Measurements from ENCODE around the gene GMNN.
"Not testable (repeated sequence)": the region's sequence is repeated elsewhere in the genome, so short reads cannot be mapped to it uniquely, and the experiment has no call there.

GMNN gene

DNA sequence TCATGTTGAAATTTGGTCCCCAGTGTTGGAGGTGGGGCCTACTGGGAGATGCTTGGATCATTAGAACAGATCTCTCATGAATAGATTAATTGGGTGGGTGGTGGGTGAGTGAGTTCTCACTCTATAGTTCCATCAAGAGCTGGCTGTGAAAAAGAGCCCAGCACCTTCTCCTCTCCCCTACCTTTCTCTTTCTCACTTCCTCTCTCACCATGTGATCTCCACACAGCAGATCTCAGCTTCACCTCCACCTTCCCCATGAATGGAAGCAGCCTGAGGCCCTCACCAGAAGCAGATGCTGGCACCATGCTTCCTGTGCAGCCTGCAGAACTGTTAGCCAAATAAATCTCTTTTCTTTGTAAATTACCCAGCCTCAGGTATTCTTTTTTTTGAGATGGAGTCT is 12.9 kb upstream of the GMNN start:
- DNase-seq (ENCODE audit: low read depth), result no peak

GRCh38 chr6:24763578-24763977 is 11.2 kb upstream of the GMNN start:
- no peak for DNase-seq (ENCODE audit: low read depth)

GRCh38 chr6:24764833-24765828 is 9.6 kb upstream of the GMNN start:
- not testable (repeated sequence) for DNase-seq (ENCODE audit: low read depth)

DNA sequence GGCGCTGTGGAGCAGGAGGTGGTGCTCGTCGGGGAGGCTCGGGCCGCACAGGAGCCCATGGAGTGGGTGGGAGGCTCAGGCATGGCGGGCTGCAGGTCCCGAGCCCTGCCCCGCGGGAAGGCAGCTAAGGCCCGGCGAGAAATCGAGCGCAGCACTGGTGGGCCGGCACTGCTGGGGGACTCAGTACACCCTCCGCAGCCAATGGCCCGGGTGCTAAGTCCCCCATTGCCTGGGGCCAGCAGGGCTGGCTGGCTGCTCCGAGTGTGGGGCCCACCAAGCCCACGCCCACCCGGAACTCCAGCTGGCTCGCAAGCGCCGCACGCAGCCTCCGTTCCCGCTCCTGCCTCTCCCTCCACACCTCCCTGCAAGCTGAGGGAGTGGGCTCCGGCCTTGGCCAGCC is 8.8 kb upstream of the GMNN start:
- not testable (repeated sequence) for DNase-seq (ENCODE audit: low read depth)

GRCh38 chr6:24766680-24767462 is 7.9 kb upstream of the GMNN start:
- no peak for DNase-seq (ENCODE audit: low read depth)

DNA sequence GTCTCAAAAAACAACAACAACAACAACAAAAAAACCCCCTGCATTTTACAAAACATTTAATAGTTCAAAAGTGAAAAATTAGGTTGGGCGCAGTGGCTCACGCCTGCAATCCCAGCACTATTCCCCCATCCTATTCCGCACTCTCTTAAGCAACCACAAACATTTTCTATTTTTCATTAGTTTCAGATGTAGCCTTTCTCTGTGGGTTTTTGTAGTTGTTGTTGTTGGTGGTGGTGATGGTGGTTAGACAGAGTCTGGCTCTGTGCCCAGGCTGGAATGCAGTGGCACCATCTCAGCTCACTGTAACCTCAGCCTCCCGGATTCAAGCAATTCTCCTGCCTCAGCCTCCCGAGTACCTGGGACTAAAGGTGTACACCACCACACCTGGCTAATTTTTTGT is 6.4 kb upstream of the GMNN start:
- no peak for DNase-seq (ENCODE audit: low read depth)

DNA sequence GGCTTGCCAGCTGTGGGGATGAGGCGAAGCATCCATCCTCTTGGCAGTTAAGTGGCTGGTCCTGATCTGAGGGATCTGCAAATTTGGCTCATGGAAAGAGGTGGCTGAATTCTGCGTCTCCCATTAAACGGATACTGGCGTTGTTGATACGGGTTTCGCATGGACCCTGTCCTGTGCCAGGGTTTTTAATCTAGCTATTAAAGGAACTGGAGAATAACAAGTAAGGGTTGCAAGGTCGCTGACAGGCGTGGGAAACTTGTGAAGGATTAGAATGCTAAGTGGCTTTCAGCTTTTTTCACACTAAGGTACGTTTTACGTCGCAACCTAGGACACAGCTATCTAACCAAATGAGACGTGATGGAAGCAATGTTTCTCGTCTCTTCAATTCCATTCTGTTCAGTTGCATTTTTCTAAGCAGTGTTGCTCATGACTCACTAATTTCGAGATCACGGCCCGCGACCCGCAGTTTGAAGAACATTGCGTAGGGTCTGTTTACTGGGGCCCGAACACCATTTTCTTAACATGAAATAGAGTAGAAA is 852 bp downstream of the GMNN start:
- DNase-seq (ENCODE audit: low read depth), result no peak

DNA sequence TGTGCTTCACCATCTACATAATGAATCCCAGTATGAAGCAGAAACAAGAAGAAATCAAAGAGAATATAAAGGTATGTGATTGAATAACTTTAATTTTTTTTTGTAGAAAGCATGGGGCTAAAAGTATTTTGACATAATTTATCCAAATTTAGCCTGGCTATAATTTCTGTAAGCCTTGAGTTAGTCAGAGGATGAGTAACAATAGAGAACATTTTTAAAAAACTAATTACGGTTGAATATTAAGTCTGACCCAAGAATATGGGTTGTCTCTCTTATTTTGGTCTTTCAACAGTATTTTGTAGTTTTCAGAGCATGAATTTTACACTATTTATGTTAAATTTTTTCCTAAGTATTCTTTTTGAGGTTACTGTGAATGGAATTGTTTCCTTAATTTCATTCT is 2.5 kb downstream of the GMNN start:
- no peak for DNase-seq (ENCODE audit: low read depth)

DNA sequence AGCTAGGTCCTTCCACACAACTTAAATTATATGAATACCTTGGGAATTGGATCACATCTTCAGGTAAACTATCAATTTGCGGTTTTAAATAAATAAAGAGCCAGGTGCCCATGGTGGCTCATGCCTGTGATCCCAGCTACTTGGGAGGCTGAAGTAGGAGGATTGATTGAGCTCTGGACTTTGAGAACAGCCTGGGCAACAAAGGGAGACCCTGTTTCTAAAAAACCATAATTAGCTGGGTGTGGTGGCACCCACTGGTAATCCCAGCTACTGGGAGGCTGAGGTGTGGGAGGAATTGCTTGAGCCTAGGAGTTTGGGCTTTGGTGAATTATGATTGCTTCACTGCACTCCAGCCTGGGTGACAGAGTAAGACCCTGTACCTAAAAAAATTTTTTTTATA is 3.4 kb downstream of the GMNN start:
- no peak for DNase-seq (ENCODE audit: low read depth)

GRCh38 chr6:24778878-24779277 is 4.1 kb downstream of the GMNN start:
- DNase-seq (ENCODE audit: low read depth), result no peak

- DNase-seq (ENCODE audit: low read depth), result no peak
Measured at GRCh38 chr6:24779416-24780016, 4.8 kb downstream of the GMNN start.

- no peak for DNase-seq (ENCODE audit: low read depth)
Measured at GRCh38 chr6:24780206-24780605, 5.5 kb downstream of the GMNN start.

GRCh38 chr6:24788031-24788665 is 13.4 kb downstream of the GMNN start:
- DNase-seq (ENCODE audit: low read depth), result no peak

- DNase-seq (ENCODE audit: low read depth), result no peak
Measured at GRCh38 chr6:24795106-24795505, 20.4 kb downstream of the GMNN start.

DNA sequence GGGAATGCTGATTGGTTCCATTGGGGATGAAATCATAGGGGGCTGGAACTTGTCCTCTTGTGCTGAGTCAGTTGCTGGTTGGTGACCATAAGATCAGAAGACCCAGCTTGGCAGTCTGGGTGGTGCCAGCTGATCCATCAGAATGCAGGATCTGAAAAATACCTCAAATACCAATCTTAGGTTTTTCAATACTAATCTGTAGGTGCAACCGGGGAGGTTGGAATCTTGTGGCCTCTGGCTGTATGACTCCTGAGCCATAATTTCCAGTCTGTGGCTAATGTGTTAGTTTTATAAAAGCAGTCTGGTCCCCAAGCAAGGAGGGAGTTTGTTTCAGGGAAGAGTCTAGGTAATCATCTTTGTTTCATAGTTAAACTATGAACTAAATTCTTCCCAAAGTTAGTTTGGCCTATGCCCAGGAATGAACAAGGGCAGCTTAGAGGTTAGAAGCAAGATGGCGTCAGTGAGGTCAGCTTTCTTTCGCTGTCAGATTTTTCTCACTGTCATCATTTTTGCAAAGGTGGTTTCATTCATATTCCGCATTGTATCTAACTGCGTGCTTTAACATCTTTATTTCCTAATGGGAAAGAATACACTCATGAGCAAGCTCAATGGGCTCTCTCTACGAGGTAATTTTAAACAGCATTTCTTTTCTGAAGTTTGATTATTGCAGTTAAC is 22.0 kb downstream of the GMNN start:
- DNase-seq (ENCODE audit: low read depth), result no peak

- DNase-seq (ENCODE audit: low read depth), result no peak
Measured at GRCh38 chr6:24797596-24798216, 23.0 kb downstream of the GMNN start.

GRCh38 chr6:24798740-24799540 is 24.2 kb downstream of the GMNN start, which contains the start of gene ARMH2:
TSS of gene ARMH2 (minus strand) at chr6:24798917. CDS start at chr6:24798857, 60 bp downstream.
- no peak for DNase-seq (ENCODE audit: low read depth)

DNA sequence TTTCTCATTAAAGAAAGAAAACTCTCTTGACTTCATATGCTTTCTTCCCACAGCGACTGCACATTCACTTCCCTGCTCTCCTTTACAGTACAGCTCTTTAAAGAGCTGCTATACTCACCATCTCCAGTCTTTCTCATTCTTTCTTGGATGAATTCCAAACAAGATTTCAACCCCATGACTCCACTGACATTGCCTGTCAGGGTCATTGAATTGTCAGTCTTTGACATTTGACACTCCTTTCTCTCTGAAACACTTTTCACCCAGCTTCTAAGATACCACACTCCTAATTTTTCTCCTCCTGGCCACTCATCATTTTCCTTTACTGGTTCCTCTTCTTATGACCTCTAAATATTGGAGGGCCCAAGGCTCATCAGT is 24.8 kb downstream of the GMNN start:
- no peak for DNase-seq (ENCODE audit: low read depth)

- DNase-seq (ENCODE audit: low read depth), result no peak
Measured at GRCh38 chr6:24802271-24803059, 27.7 kb downstream of the GMNN start.
